HepG2 (cell line): ENCODE results near the gene CHST14. TPM values are rescaled to one million over a fixed set of nuclear protein-coding genes. Genes with fewer than 3 reads are reported as not detected.
A peak's percentile ranks its signal among the peaks of the same experiment; 100 is the strongest.

ENCODE experiments used
- ATAC-seq: fragments of 200-7000 bp; cut with Tn5 transposase; 3 replicates; pipeline ENCODE4 v1.9.1; 2020; ENCODE audit warnings: mild to moderate bottlenecking, moderate library complexity
- BruUV-seq: library from RNA; stranded (reverse); fragments of 400-500 nt; replicated peaks from 2 replicates; lab custom pipeline; 2021; lab: Mats Ljungman, UMichigan
- CTCF ChIA-PET: fragments of 300-600 bp; formaldehyde crosslinking; extraction: SDS; loops from one replicate; lab custom pipeline; 2021; ENCODE audit warnings: low total read pairs, inconsistent platforms, low intra/inter-chr PET ratio; lab: Yijun Ruan, JAX
- POLR2A ChIA-PET: fragments of 350-600 bp; sonication (Branson Sonifier 250); formaldehyde crosslinking; loops from one replicate; lab custom pipeline; 2020; ENCODE audit warnings: antibody characterized with exemption, inconsistent platforms; lab: Yijun Ruan, JAX
- DNase-seq: peaks from one replicate; pipeline ENCODE4 v3.0.0-alpha.2; 2015; ENCODE audit warnings: low spot score
- FAIRE-seq: peaks from 3 replicates; lab custom pipeline; 2011; peaks lifted over from hg19 to GRCh38; lab: Jason Lieb, UNC
- H2AFZ ChIP-seq: one replicate; pipeline ENCODE4 v1.6.1; 2011; ENCODE audit warnings: low read length, inconsistent platforms
- H3K27ac ChIP-seq: fragments of 300-600 bp; 3 replicates; pipeline ENCODE4 v1.8.0; 2011; ENCODE audit warnings: mixed run types, mild to moderate bottlenecking, mixed read lengths, low read length, inconsistent platforms; ENCODE audit not compliant: insufficient read depth; ENCODE audit errors: extremely low read length
- H3K27me3 ChIP-seq, 2 experiments: fragments of 200-600 bp in 1 of 2; 2 replicates in 1 of 2; 3 replicates in 1 of 2; pipeline versions ENCODE4 v1.6.0 to v1.8.0; 2011; ENCODE audit warnings: low read length in 2 of 2, mild to moderate bottlenecking in 2 of 2, moderate library complexity in 2 of 2, inconsistent platforms in 1 of 2; ENCODE audit not compliant: insufficient read depth in 2 of 2, control insufficient read depth in 1 of 2
- H3K36me3 ChIP-seq, 2 experiments: fragments of 200-600 bp in 1 of 2; replicated peaks in 1 of 2; 2 replicates in 1 of 2; 3 replicates in 1 of 2; pipeline versions ENCODE4 v1.5.1 to v1.8.0; 2011; ENCODE audit warnings: low read length in 2 of 2, inconsistent platforms in 1 of 2; ENCODE audit not compliant: insufficient read depth in 2 of 2, control insufficient read depth in 1 of 2
- H3K4me1 ChIP-seq: 2 replicates; pipeline ENCODE4 v1.5.1; 2012; ENCODE audit warnings: low read length, inconsistent platforms; ENCODE audit not compliant: insufficient read depth
- H3K4me2 ChIP-seq: 2 replicates; pipeline ENCODE4 v1.6.0; 2011; ENCODE audit warnings: low read depth, low read length, inconsistent platforms
- H3K4me3 ChIP-seq, 3 experiments: fragments of 200-600 bp in 1 of 3; sonication (generic), shearing (Covaris generic) in 1 of 3; replicated peaks in 1 of 3; 2 replicates each; pipeline ENCODE4 v1.5.1; 2011 to 2016; ENCODE audit warnings: low read length in 3 of 3, inconsistent platforms in 2 of 3, low read depth in 2 of 3, mild to moderate bottlenecking in 2 of 3, control low read depth in 1 of 3, mixed read lengths in 1 of 3; ENCODE audit not compliant: insufficient read depth in 1 of 3
- H3K79me2 ChIP-seq: one replicate; pipeline ENCODE4 v1.6.1; 2011; ENCODE audit warnings: low read length, inconsistent platforms; ENCODE audit not compliant: insufficient read depth
- H3K9ac ChIP-seq: 2 replicates; pipeline ENCODE4 v1.6.0; 2011; ENCODE audit warnings: mild to moderate bottlenecking, low read depth, low read length, inconsistent platforms; ENCODE audit not compliant: insufficient read depth
- H3K9me3 ChIP-seq: 2 replicates; pipeline ENCODE4 v1.5.1; 2012; ENCODE audit warnings: mild to moderate bottlenecking, low read length
- H4K20me1 ChIP-seq: 2 replicates; pipeline ENCODE4 v1.6.0; 2011; ENCODE audit warnings: inconsistent platforms, mild to moderate bottlenecking, low read length, moderate library complexity; ENCODE audit not compliant: insufficient read depth
- ARNTL ChIP-seq: sonication (generic); formaldehyde crosslinking; IDR thresholded peaks from 2 replicates; pipeline ENCODE4 v1.4.0; 2020; ENCODE audit warnings: mild to moderate bottlenecking, missing genetic modification reagents
- EEA1 ChIP-seq: sonication (generic); formaldehyde crosslinking; IDR thresholded peaks from 2 replicates; pipeline ENCODE4 v1.5.1; 2020; ENCODE audit warnings: mild to moderate bottlenecking, missing genetic modification reagents, borderline replicate concordance
- GATAD1 ChIP-seq: IDR thresholded peaks from 2 replicates; pipeline ENCODE4 v1.6.1; 2016; ENCODE audit warnings: missing genetic modification reagents, missing compliant biosample characterization
- NCOA2 ChIP-seq: sonication (generic); formaldehyde crosslinking; IDR thresholded peaks from 2 replicates; pipeline ENCODE4 v1.8.0; 2022; ENCODE audit warnings: inconsistent platforms
- PHF20 ChIP-seq: sonication (generic); formaldehyde crosslinking; IDR thresholded peaks from 2 replicates; pipeline ENCODE4 v1.5.0; 2020; ENCODE audit warnings: mild to moderate bottlenecking, missing genetic modification reagents
- TCF7L2 ChIP-seq: IDR thresholded peaks from 2 replicates; pipeline ENCODE4 v1.6.1; 2011; ENCODE audit warnings: mild to moderate bottlenecking, low read depth, low read length, moderate library complexity
- TOPORS ChIP-seq: sonication (generic); formaldehyde crosslinking; IDR thresholded peaks from 2 replicates; pipeline ENCODE4 v1.8.0; 2023; ENCODE audit warnings: mild to moderate bottlenecking, missing genetic modification reagents
- UBTF ChIP-seq: sonication (generic); formaldehyde crosslinking; IDR thresholded peaks from 2 replicates; pipeline ENCODE4 v1.4.0; 2020; ENCODE audit warnings: mild to moderate bottlenecking, missing genetic modification reagents
- ZFAT ChIP-seq: sonication (generic); formaldehyde crosslinking; conservative IDR thresholded peaks from 2 replicates; pipeline ENCODE4 v1.8.1; 2023; ENCODE audit warnings: missing genetic modification reagents, inconsistent platforms
- ZFP41 ChIP-seq: sonication (generic); formaldehyde crosslinking; IDR thresholded peaks from 2 replicates; pipeline ENCODE4 v1.4.0; 2020; ENCODE audit warnings: mild to moderate bottlenecking, missing genetic modification reagents, borderline replicate concordance
- WGBS: methylation state at CpG from one replicate; pipeline ENCODE4 v1.1.6; 2017; ENCODE audit warnings: low lambda C conversion rate; 5-methylcytosine and 5-hydroxymethylcytosine counted together
- in situ Hi-C: cut with HindIII; loops from 2 replicates; pipeline ENCODE4 v1.10.0; 2017; ENCODE audit warnings: low pct_unique_long_range_greater_than_20kb; ENCODE audit not compliant: extremely low pct_ligation_motif_present
- intact Hi-C: fragments of 100-400 bp; cut with micrococcal nuclease; formaldehyde crosslinking; loops from one replicate; pipeline ENCODE4 v1.10.0; 2022; ENCODE audit not compliant: unreplicated experiment
- polyA plus RNA-seq, 8 experiments: library from polyadenylated mRNA; depleted of rRNA in 3 of 8; stranded (reverse) in 7 of 8; unstranded in 1 of 8; fragments of >200 nt; fragmentation: Illumina TruSeq in 4 of 8; extraction: Trizol in 4 of 8; gene quantifications; 2 replicates each; pipeline versions ENCODE4 v1.2.1 to v1.2.3, GENCODE V29; 2011 to 2016; ENCODE audit warnings: low read depth in 4 of 8, missing spikeins in 1 of 8, mixed read lengths in 1 of 8; ENCODE audit not compliant: insufficient read depth in 1 of 8
- total RNA-seq, 5 experiments: library from RNA; depleted of rRNA; stranded (reverse); fragments of >200 nt; fragmentation: Illumina TruSeq; extraction: Trizol; gene quantifications; 2 replicates each; pipeline ENCODE4 v1.2.3, GENCODE V29; 2016; ENCODE audit warnings: low read depth in 1 of 5
- TF ChIP-seq, protein P1 (sequence below): sonication (generic); formaldehyde crosslinking; IDR thresholded peaks from 2 replicates; pipeline ENCODE4 v1.4.0; 2020; ENCODE audit warnings: low read depth, mild to moderate bottlenecking, missing genetic modification reagents
- TF ChIP-seq, protein P2 (sequence below): sonication (generic); formaldehyde crosslinking; IDR thresholded peaks from 2 replicates; pipeline ENCODE4 v1.5.1; 2020; ENCODE audit warnings: mild to moderate bottlenecking, missing genetic modification reagents, moderate library complexity
- TF ChIP-seq, protein P3 (sequence below): sonication (generic); formaldehyde crosslinking; IDR thresholded peaks from 2 replicates; pipeline ENCODE4 v1.9.0; 2022; ENCODE audit warnings: low read depth, missing genetic modification reagents
- TF ChIP-seq, protein P4 (sequence below): sonication (generic); formaldehyde crosslinking; IDR thresholded peaks from 2 replicates; pipeline ENCODE4 v1.9.0; 2021; ENCODE audit warnings: missing genetic modification reagents, mild to moderate bottlenecking, borderline replicate concordance
- TF ChIP-seq, protein P5 (sequence below): sonication (generic); formaldehyde crosslinking; IDR thresholded peaks from 2 replicates; pipeline ENCODE4 v1.8.1; 2023; ENCODE audit warnings: missing genetic modification reagents, mild to moderate bottlenecking, borderline replicate concordance

Gene CHST14
- total and polyA plus RNA-seq, 2 of the 13 experiments (the other 11 are each of a cell fraction or from before 2014, with no cell fraction given), result 8.9 to 12.4 TPM

DNA sequence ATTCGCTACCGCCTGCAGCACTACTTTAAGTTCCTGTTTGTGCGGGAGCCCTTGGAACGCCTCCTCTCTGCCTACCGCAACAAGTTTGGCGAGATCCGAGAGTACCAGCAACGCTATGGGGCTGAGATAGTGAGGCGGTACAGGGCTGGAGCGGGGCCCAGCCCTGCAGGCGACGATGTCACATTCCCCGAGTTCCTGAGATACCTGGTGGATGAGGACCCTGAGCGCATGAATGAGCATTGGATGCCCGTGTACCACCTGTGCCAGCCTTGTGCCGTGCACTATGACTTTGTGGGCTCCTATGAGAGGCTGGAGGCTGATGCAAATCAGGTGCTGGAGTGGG lies 995 bp downstream of the CHST14 start:
- Histone ChIP-seq H3K27ac (no peak overlapping the region), H3K4me1 (peaks cover 29% of the 10 kb centered on the region), H3K4me3 (peak overlapping the region; percentile 81 to 89 (median 89)), H4K20me1 (no peaks in the 10 kb centered on the region), H3K4me2 (peak overlapping the region; percentile 83), H3K9me3 (no peaks in the 10 kb centered on the region), H3K79me2 (no peaks in the 10 kb centered on the region), H3K9ac (peak overlapping the region; percentile 71), H3K36me3 (peaks cover 0 to 1% of the 10 kb centered on the region in 2 experiments; a peak in 1 of 5 replicates), H2AFZ (no peak overlapping the region), H3K27me3 (peaks cover 0 to 7% of the 10 kb centered on the region in 2 experiments; a peak in 1 of 5 replicates)
- peak; percentile 32 for DNase-seq
- BruUV-seq, result no TSS peak
- peak; percentile 53 for ATAC-seq
- in situ Hi-C loops, result no loop called here
- ChIA-PET CTCF (no interaction called here), POLR2A (no interaction called here)
- intact Hi-C loops, result loop anchor here (5.0 kb wide), 1 partner anchor 36 kb away; no protein-coding TSS in a partner anchor
- FAIRE-seq, result no peak
- WGBS, result no CpG with 5 or more reads among the region's 16 CpGs
- TF ChIP-seq ZFP41 (CRISPR knock-in tag) (no peak), ZFAT (CRISPR knock-in tag) (no peak), TCF7L2 (no peak), UBTF (CRISPR knock-in tag) (no peak), EEA1 (CRISPR knock-in tag) (no peak), GATAD1 (no peak), NCOA2 (CRISPR knock-in tag) (no peak), ARNTL (CRISPR knock-in tag) (no peak), TOPORS (CRISPR knock-in tag) (no peak), PHF20 (CRISPR knock-in tag) (no peak)
- TF ChIP-seq, protein P1, sequence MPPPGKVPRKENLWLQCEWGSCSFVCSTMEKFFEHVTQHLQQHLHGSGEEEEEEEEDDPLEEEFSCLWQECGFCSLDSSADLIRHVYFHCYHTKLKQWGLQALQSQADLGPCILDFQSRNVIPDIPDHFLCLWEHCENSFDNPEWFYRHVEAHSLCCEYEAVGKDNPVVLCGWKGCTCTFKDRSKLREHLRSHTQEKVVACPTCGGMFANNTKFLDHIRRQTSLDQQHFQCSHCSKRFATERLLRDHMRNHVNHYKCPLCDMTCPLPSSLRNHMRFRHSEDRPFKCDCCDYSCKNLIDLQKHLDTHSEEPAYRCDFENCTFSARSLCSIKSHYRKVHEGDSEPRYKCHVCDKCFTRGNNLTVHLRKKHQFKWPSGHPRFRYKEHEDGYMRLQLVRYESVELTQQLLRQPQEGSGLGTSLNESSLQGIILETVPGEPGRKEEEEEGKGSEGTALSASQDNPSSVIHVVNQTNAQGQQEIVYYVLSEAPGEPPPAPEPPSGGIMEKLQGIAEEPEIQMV, result no peak
- TF ChIP-seq, protein P2, sequence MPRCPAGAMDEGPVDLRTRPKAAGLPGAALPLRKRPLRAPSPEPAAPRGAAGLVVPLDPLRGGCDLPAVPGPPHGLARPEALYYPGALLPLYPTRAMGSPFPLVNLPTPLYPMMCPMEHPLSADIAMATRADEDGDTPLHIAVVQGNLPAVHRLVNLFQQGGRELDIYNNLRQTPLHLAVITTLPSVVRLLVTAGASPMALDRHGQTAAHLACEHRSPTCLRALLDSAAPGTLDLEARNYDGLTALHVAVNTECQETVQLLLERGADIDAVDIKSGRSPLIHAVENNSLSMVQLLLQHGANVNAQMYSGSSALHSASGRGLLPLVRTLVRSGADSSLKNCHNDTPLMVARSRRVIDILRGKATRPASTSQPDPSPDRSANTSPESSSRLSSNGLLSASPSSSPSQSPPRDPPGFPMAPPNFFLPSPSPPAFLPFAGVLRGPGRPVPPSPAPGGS (CRISPR knock-in tag), result no peak
- TF ChIP-seq, protein P3, sequence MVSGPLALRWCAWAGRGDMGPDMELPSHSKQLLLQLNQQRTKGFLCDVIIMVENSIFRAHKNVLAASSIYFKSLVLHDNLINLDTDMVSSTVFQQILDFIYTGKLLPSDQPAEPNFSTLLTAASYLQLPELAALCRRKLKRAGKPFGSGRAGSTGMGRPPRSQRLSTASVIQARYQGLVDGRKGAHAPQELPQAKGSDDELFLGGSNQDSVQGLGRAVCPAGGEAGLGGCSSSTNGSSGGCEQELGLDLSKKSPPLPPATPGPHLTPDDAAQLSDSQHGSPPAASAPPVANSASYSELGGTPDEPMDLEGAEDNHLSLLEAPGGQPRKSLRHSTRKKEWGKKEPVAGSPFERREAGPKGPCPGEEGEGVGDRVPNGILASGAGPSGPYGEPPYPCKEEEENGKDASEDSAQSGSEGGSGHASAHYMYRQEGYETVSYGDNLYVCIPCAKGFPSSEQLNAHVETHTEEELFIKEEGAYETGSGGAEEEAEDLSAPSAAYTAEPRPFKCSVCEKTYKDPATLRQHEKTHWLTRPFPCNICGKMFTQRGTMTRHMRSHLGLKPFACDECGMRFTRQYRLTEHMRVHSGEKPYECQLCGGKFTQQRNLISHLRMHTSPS (CRISPR knock-in tag), result peak; percentile 33; the same call in 1 of the 2 replicates
- TF ChIP-seq, protein P4, sequence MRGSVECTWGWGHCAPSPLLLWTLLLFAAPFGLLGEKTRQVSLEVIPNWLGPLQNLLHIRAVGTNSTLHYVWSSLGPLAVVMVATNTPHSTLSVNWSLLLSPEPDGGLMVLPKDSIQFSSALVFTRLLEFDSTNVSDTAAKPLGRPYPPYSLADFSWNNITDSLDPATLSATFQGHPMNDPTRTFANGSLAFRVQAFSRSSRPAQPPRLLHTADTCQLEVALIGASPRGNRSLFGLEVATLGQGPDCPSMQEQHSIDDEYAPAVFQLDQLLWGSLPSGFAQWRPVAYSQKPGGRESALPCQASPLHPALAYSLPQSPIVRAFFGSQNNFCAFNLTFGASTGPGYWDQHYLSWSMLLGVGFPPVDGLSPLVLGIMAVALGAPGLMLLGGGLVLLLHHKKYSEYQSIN (CRISPR knock-in tag), result no peak
- TF ChIP-seq, protein P5, sequence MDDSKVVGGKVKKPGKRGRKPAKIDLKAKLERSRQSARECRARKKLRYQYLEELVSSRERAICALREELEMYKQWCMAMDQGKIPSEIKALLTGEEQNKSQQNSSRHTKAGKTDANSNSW, result no peak
